Tibial nerve (tissue), 4 donors: ENCODE measurements around the gene TFPI2. TPM values are rescaled to one million over a fixed set of nuclear protein-coding genes. Genes with fewer than 3 reads are reported as not detected.

Experiments used
- DNase-seq, 2 donors: peaks; one replicate each; pipeline ENCODE4 v3.0.0-alpha.2; 2019; ENCODE audit warnings: low spot score in 2 of 2
- H3K27ac ChIP-seq, 4 donors: fragments of 200-600 bp; sonication (generic) in 3 of 4; one replicate each; pipeline ENCODE4 v1.5.1; 2017 to 2019; ENCODE audit warnings: mild to moderate bottlenecking in 1 of 4
- H3K27me3 ChIP-seq, 2 donors: fragments of 200-600 bp; sonication (generic) in 1 of 2; one replicate each; pipeline versions ENCODE4 v1.5.1 to v1.6.0; 2017 to 2019
- H3K36me3 ChIP-seq, 3 donors: fragments of 200-600 bp; sonication (generic); one replicate each; pipeline ENCODE4 v1.5.1; 2018 to 2019
- H3K4me1 ChIP-seq, 4 donors: fragments of 200-600 bp; sonication (generic) in 3 of 4; one replicate each; pipeline ENCODE4 v1.5.1; 2017 to 2019
- H3K4me3 ChIP-seq, 4 donors: fragments of 200-600 bp; sonication (generic) in 3 of 4; one replicate each; pipeline ENCODE4 v1.5.1; 2017 to 2019; ENCODE audit warnings: mild to moderate bottlenecking in 1 of 4, moderate library complexity in 1 of 4
- H3K9me3 ChIP-seq, 4 donors: fragments of 200-600 bp; sonication (generic) in 3 of 4; one replicate each; pipeline ENCODE4 v1.5.1; 2017 to 2019
- EP300 ChIP-seq, 2 donors: sonication (generic); formaldehyde crosslinking; IDR thresholded peaks; one replicate each; pipeline ENCODE4 v1.6.1; 2017; ENCODE audit warnings: antibody characterized with exemption in 2 of 2, mild to moderate bottlenecking in 1 of 2
- POLR2A ChIP-seq, 2 donors: fragments of 450-650 bp; IDR thresholded peaks; one replicate each; pipeline ENCODE4 v1.6.1; 2017; ENCODE audit warnings: antibody characterized with exemption in 2 of 2, mild to moderate bottlenecking in 2 of 2, moderate library complexity in 2 of 2
- WGBS, 2 donors: methylation state at CpG; one replicate each; pipeline ENCODE4 v1.1.5; 2018; 5-methylcytosine and 5-hydroxymethylcytosine counted together
- small RNA-seq: library from RNA; depleted of rRNA; stranded (forward); fragments of <200 nt; gene quantifications from one replicate; pipeline ENCODE3, GENCODE V24; 2016
- total RNA-seq, 4 donors: library from RNA; depleted of rRNA; stranded (reverse); fragments of >200 nt; gene quantifications; one replicate each; pipeline ENCODE4 v1.1.0, GENCODE V29; 2016
- TF ChIP-seq, protein P1 (sequence below), 5 experiments: fragments of 200-600 bp in 3 of 5; fragments of 450-650 bp in 2 of 5; sonication (generic) in 3 of 5; IDR thresholded peaks; one replicate each; pipeline ENCODE4 v1.5.1; 2016 to 2019; ENCODE audit warnings: antibody characterized with exemption in 5 of 5, mild to moderate bottlenecking in 3 of 5, moderate library complexity in 2 of 5

Gene TFPI2
- total RNA-seq, 4 donors from 2014 or later: 0.44 to 4.0 (median 1.8) TPM; not detected in 1

DNA sequence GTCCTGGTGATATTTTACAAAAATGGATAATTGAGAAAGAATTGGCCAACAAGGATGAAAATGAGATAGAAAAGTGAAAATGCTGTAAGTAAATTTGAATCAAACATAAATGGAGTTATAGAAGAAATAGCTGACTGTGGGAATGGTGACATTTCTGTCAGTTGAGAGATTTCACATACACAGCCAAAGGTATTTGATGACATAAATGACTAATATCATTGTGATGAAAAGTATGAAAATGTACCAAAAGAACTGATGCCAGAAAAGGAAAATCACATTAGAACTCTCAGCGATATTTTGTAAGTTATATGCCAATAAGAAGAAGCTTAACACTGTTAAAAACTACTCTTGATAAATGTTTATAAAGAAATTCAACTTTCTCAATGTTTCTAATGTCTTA, 54.9 kb downstream of the TFPI2 start:
- no peak for DNase-seq
- no peaks in the 10 kb centered on the region for H3K36me3 ChIP-seq
- no peaks in the 10 kb centered on the region for H3K9me3 ChIP-seq
- H3K27ac ChIP-seq: no peak overlapping the region
- no peak overlapping the region for H3K4me3 ChIP-seq
- H3K4me1 ChIP-seq: peaks cover 0 to 9% (median 0%) of the 10 kb centered on the region in 4 donors
- 47 to 56% methylated on average over 1 of the region's 1 CpG for WGBS, 2 donors
- TF ChIP-seq EP300 (IDR thresholded peaks at IDR 0.05) (no peak), POLR2A (IDR thresholded peaks at IDR 0.05) (no peak)
- TF ChIP-seq, protein P1, sequence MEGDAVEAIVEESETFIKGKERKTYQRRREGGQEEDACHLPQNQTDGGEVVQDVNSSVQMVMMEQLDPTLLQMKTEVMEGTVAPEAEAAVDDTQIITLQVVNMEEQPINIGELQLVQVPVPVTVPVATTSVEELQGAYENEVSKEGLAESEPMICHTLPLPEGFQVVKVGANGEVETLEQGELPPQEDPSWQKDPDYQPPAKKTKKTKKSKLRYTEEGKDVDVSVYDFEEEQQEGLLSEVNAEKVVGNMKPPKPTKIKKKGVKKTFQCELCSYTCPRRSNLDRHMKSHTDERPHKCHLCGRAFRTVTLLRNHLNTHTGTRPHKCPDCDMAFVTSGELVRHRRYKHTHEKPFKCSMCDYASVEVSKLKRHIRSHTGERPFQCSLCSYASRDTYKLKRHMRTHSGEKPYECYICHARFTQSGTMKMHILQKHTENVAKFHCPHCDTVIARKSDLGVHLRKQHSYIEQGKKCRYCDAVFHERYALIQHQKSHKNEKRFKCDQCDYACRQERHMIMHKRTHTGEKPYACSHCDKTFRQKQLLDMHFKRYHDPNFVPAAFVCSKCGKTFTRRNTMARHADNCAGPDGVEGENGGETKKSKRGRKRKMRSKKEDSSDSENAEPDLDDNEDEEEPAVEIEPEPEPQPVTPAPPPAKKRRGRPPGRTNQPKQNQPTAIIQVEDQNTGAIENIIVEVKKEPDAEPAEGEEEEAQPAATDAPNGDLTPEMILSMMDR (IDR thresholded peaks at IDR 0.05): no peak
- H3K27me3 ChIP-seq: no peaks in the 10 kb centered on the region

Small RNA genes lying within 50 kb of the gene (small RNA-seq; reads per million reads assigned to genes)
- not detected for gene AC002076.2

Other genes starting within 250 kb of the TFPI2 start
- gene GNGT1, start 15.8 kb upstream of the TFPI2 start, total RNA-seq: not detected
- gene GNG11, start 31.0 kb upstream of the TFPI2 start, total RNA-seq: 10 to 100 TPM; 15.3 to 24.3 (median 21.8) TPM
- gene BET1, start 113.6 kb upstream of the TFPI2 start, total RNA-seq: 10 to 100 TPM; 15.3 to 24.9 (median 20.0) TPM